ENCODE results near the gene SLC6A8.
"Not testable (repeated sequence)": the region's sequence is repeated elsewhere in the genome, so short reads cannot be mapped to it uniquely, and the experiment has no call there.

The SLC6A8 gene

DNA sequence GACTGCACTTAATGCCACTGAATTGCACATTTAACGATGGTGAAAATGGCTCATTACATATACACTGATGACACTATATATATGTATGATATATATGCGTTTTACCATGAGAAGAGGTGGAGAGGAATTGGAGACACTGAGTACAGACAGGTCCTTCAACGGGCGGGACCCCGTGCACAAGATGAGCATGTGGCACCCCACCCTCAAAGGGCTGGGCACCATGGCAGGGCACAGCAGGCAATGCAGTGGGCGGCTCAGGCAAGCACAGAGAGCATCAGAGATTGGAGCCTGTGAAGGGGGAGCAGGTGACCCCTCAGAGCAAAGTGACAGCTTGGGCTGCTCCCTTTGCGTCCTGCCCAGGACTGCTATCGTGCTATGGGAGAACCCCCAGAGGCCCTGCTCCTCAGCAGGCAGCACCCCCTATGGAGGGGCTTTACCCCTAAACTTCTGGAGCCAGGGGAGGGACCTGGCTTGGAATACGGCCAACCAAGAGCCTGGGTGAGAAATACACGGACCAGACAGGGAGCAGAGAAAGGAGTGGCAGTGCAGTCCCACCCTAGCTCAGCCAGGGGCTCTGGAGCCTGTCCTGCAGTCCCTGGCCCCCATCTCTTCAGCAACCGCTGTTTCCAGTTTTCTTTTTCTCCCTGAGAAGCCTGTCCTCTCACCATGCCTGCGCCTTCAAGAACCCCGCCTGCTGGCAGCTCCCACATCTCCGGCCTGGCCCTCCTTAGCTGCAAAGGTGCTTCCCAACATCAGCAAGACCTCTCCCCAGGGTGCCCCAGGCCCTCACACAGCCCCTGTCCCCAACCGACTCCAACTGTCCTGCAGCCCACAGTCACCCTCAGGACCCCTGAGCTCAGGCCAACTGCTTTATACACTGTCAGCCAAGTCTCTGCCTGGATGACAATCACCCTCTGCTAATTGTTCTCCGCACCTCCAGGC, 10.5 kb downstream of the SLC6A8 start:
- DNase-seq (ENCODE audit: low spot score) (no peak), ATAC-seq (ENCODE audit: low read depth) (0 out of 3 replicates have a peak, but pooled peaks have one; percentile 2)
- Histone ChIP-seq H3K27ac (ENCODE audit: poor library complexity, severe bottlenecking) (no peak overlapping the region), H3K36me3 (ENCODE audit: low read depth) (peaks cover 5% of the 10 kb centered on the region; the same call in 1 of the 2 replicates), H3K4me1 (ENCODE audit: insufficient read depth, poor library complexity, severe bottlenecking) (no peaks in the 10 kb centered on the region), H3K27me3 (ENCODE audit: insufficient read depth, poor library complexity, severe bottlenecking) (no peaks in the 10 kb centered on the region), H3K4me3 (ENCODE audit: severe bottlenecking) (no peak overlapping the region), H3K9me3 (ENCODE audit: severe bottlenecking) (no peaks in the 10 kb centered on the region)
- TF ChIP-seq, protein P1, sequence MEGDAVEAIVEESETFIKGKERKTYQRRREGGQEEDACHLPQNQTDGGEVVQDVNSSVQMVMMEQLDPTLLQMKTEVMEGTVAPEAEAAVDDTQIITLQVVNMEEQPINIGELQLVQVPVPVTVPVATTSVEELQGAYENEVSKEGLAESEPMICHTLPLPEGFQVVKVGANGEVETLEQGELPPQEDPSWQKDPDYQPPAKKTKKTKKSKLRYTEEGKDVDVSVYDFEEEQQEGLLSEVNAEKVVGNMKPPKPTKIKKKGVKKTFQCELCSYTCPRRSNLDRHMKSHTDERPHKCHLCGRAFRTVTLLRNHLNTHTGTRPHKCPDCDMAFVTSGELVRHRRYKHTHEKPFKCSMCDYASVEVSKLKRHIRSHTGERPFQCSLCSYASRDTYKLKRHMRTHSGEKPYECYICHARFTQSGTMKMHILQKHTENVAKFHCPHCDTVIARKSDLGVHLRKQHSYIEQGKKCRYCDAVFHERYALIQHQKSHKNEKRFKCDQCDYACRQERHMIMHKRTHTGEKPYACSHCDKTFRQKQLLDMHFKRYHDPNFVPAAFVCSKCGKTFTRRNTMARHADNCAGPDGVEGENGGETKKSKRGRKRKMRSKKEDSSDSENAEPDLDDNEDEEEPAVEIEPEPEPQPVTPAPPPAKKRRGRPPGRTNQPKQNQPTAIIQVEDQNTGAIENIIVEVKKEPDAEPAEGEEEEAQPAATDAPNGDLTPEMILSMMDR (IDR thresholded peaks at IDR 0.05; ENCODE audit: poor library complexity, severe bottlenecking) = no peak

DNA sequence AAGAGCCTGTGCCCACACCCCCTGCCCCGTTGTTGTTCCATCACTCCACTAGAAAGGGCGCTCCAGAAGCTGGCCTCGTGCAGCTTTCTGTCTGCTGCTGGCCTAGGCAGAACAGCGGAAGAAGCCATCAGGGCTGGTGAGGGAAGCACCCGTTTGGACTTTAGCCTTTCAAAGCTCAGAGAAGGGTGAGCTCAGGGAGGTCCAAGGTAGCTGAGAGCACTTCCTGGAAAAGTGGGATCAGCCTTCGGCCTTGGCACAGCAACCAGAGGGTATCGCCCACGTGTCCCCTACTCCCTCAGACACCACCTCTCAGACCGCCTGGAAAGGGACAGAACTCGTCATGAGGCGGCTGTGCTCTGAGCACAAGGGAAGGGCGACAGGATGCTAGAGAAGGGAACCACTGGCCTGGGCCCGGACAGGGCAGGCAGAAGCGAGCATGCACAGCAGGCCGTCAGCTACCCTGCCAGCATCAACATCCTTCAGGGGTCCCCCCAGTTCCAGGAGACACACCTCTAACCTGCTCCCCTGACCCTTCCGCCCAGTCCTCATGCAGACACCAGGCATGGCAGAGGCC, 11.6 kb downstream of the SLC6A8 start:
- H3K4me3 ChIP-seq (ENCODE audit: severe bottlenecking); H3K4me1 ChIP-seq (ENCODE audit: insufficient read depth, poor library complexity, severe bottlenecking); H3K36me3 ChIP-seq (ENCODE audit: low read depth); DNase-seq (ENCODE audit: low spot score); H3K9me3 ChIP-seq (ENCODE audit: severe bottlenecking); H3K27me3 ChIP-seq (ENCODE audit: insufficient read depth, poor library complexity, severe bottlenecking); ATAC-seq (ENCODE audit: low read depth); H3K27ac ChIP-seq (ENCODE audit: poor library complexity, severe bottlenecking): not testable (repeated sequence)

DNA sequence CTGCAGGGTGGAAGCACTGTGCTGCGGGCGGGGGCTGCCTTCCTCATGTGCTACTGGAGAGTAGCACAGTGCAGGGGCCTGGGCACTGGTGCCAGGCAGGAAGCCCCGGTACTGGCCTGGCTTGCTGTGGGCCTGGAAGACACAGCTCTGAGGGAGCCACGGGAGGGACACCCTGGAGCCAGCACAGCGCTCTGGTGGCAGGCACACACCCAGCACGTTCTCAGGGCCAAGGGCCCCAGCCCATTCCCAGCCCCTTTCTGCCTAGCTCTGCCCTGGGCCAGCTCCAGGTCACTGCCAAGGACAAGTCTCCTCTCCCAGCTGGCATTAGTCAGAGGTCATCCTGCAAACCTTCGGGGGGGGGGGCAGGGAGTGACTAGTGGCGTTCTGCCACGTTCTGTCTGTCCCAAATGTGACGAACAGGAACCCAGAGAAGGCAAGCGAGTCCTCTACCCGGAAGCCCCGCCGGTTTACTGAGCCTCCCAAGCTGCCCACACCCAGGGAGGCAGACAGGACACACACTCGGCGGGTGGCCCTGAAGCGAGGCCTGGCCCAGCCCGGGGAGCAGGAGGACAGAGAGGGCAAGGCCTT, 12.2 kb downstream of the SLC6A8 start:
- ATAC-seq (ENCODE audit: low read depth); H3K4me3 ChIP-seq (ENCODE audit: severe bottlenecking); DNase-seq (ENCODE audit: low spot score); H3K27ac ChIP-seq (ENCODE audit: poor library complexity, severe bottlenecking); H3K9me3 ChIP-seq (ENCODE audit: severe bottlenecking); H3K4me1 ChIP-seq (ENCODE audit: insufficient read depth, poor library complexity, severe bottlenecking); H3K36me3 ChIP-seq (ENCODE audit: low read depth); H3K27me3 ChIP-seq (ENCODE audit: insufficient read depth, poor library complexity, severe bottlenecking): not testable (repeated sequence)

DNA sequence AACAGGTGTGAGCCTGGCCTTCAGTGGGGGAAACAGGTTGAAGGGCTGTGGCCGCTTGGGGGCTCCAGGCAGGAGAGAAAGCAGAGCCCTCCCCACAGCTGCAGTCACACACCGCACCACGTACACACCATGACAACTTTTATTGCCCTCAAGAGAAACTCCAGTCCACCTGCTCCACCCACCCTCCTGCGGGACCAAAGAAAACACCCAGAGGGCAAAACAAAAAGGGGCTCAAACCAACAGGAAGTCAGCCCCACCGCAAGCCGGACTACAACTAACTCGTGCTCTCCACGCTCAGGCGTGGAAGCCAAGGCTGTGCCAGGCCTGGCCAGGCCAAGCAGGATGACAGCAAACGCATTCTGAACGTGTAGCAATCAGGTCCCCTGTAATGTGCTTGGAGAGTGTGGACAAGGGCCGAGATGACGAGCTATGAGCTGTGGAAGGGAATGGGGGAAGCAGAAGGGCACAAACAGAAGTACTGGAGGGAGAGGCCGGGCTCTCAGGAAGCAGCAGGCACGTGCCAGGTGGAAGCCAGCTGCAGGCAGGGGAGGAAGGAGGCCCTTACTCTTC, 12.7 kb downstream of the SLC6A8 start:
- no peak overlapping the region for H3K4me3 ChIP-seq (ENCODE audit: severe bottlenecking)
- TF ChIP-seq, protein P1 (IDR thresholded peaks at IDR 0.05; ENCODE audit: poor library complexity, severe bottlenecking) = no peak
- DNase-seq (ENCODE audit: low spot score) (no peak), ATAC-seq (ENCODE audit: low read depth) (no peak)
- H3K27me3 ChIP-seq (ENCODE audit: insufficient read depth, poor library complexity, severe bottlenecking) = no peaks in the 10 kb centered on the region
- H3K27ac ChIP-seq (ENCODE audit: poor library complexity, severe bottlenecking) = no peak overlapping the region
- peaks cover 5% of the 10 kb centered on the region; the same call in 1 of the 2 replicates for H3K36me3 ChIP-seq (ENCODE audit: low read depth)
- H3K4me1 ChIP-seq (ENCODE audit: insufficient read depth, poor library complexity, severe bottlenecking) = no peaks in the 10 kb centered on the region
- H3K9me3 ChIP-seq (ENCODE audit: severe bottlenecking) = no peaks in the 10 kb centered on the region

DNA sequence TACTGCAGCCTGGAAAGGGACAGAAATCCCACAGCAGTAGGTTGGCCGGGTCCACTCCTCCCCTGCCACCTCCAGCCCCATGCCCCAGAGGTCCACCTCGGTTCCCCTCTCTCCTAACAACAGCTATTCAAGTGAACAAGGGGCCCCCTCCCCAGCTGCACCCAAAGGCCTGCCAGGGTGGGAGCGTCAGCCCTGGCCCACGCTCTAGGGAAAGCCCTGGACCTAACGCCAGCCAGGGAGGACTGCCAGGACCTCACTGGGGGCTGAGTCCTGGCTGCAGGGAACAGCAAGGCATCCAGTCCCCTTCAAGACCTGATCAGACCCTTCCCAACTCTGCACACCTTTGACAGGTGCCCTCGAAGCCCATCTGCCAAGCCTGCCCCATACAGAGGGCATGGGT, 13.2 kb downstream of the SLC6A8 start:
- Histone ChIP-seq H3K27me3 (ENCODE audit: insufficient read depth, poor library complexity, severe bottlenecking) (no peaks in the 10 kb centered on the region), H3K9me3 (ENCODE audit: severe bottlenecking) (no peaks in the 10 kb centered on the region), H3K27ac (ENCODE audit: poor library complexity, severe bottlenecking) (no peak overlapping the region), H3K36me3 (ENCODE audit: low read depth) (peaks cover 5% of the 10 kb centered on the region; the same call in 1 of the 2 replicates), H3K4me3 (ENCODE audit: severe bottlenecking) (no peak overlapping the region), H3K4me1 (ENCODE audit: insufficient read depth, poor library complexity, severe bottlenecking) (no peaks in the 10 kb centered on the region)
- no peak for ATAC-seq (ENCODE audit: low read depth)
- DNase-seq (ENCODE audit: low spot score) = no peak
- TF ChIP-seq, protein P1 (IDR thresholded peaks at IDR 0.05; ENCODE audit: poor library complexity, severe bottlenecking) = no peak
